Neuronal stem cell (in vitro differentiated cells): Measurements from ENCODE around the gene SCN8A.
A peak's percentile ranks its signal among the peaks of the same experiment; 100 is the strongest.

Experiments
- DNase-seq: peaks from one replicate; pipeline ENCODE4 v3.0.0-alpha.2; 2013; ENCODE audit warnings: low spot score
- H2AFZ ChIP-seq: one replicate; pipeline ENCODE4 v1.6.1; 2013; ENCODE audit warnings: mild to moderate bottlenecking, low read length, inconsistent platforms
- H2AK5ac ChIP-seq: 2 replicates; pipeline ENCODE4 v1.6.1; 2013; ENCODE audit warnings: low read depth, mild to moderate bottlenecking, inconsistent platforms, low read length, moderate library complexity, mixed read lengths
- H2BK120ac ChIP-seq: 2 replicates; pipeline ENCODE4 v1.6.1; 2013; ENCODE audit warnings: low read depth, mild to moderate bottlenecking, inconsistent platforms, low read length, moderate library complexity, mixed read lengths
- H2BK12ac ChIP-seq: one replicate; pipeline ENCODE4 v1.6.1; 2013; ENCODE audit warnings: low read length, inconsistent platforms
- H2BK15ac ChIP-seq: 2 replicates; pipeline ENCODE4 v1.6.1; 2013; ENCODE audit warnings: mild to moderate bottlenecking, low read length, inconsistent platforms, mixed read lengths
- H2BK5ac ChIP-seq: one replicate; pipeline ENCODE4 v1.6.1; 2013; ENCODE audit warnings: inconsistent platforms, mild to moderate bottlenecking, low read length, moderate library complexity
- H3K14ac ChIP-seq: one replicate; pipeline ENCODE4 v1.6.1; 2013; ENCODE audit warnings: low read length, inconsistent platforms
- H3K18ac ChIP-seq: 2 replicates; pipeline ENCODE4 v1.6.1; 2013; ENCODE audit warnings: low read length, inconsistent platforms
- H3K23ac ChIP-seq: 2 replicates; pipeline ENCODE4 v1.6.1; 2013; ENCODE audit warnings: low read depth, mild to moderate bottlenecking, mixed read lengths, low read length, inconsistent platforms; ENCODE audit not compliant: poor library complexity
- H3K27ac ChIP-seq: replicated peaks from 3 replicates; pipeline ENCODE4 v1.5.1; 2013; ENCODE audit warnings: low read length, inconsistent platforms
- H3K27me3 ChIP-seq, 3 experiments: 2 replicates each; pipeline ENCODE4 v1.6.1; 2013; ENCODE audit warnings: low read length in 3 of 3, mild to moderate bottlenecking in 2 of 3, inconsistent platforms in 1 of 3, low read depth in 1 of 3, mixed read lengths in 1 of 3, moderate library complexity in 1 of 3; ENCODE audit not compliant: control insufficient read depth in 3 of 3, insufficient read depth in 3 of 3
- H3K36me3 ChIP-seq, 2 donors: replicated peaks in 1 of 2; 2 replicates each; pipeline ENCODE4 v1.6.1; 2013; ENCODE audit warnings: low read length in 2 of 2; ENCODE audit not compliant: control insufficient read depth in 2 of 2, insufficient read depth in 2 of 2
- H3K4ac ChIP-seq: 2 replicates; pipeline ENCODE4 v1.6.1; 2013; ENCODE audit warnings: inconsistent platforms, mild to moderate bottlenecking, low read length, moderate library complexity
- H3K4me1 ChIP-seq, 2 donors: 1 replicate in 1 of 2; 2 replicates in 1 of 2; pipeline ENCODE4 v1.6.1; 2013; ENCODE audit warnings: low read length in 2 of 2, low read depth in 1 of 2; ENCODE audit not compliant: control insufficient read depth in 2 of 2, insufficient read depth in 1 of 2
- H3K4me2 ChIP-seq: one replicate; pipeline ENCODE4 v1.6.1; 2013; ENCODE audit warnings: mild to moderate bottlenecking, low read length, inconsistent platforms; ENCODE audit not compliant: insufficient read depth, poor library complexity, severe bottlenecking
- H3K4me3 ChIP-seq, 2 donors: 2 replicates each; pipeline ENCODE4 v1.5.1; 2013; ENCODE audit warnings: low read length in 2 of 2, mild to moderate bottlenecking in 2 of 2, inconsistent platforms in 1 of 2, moderate library complexity in 1 of 2
- H3K79me1 ChIP-seq: one replicate; pipeline ENCODE4 v1.6.1; 2013; ENCODE audit warnings: low read depth, mild to moderate bottlenecking, inconsistent platforms, low read length, moderate library complexity
- H3K9ac ChIP-seq: one replicate; pipeline ENCODE4 v1.6.1; 2013; ENCODE audit warnings: mild to moderate bottlenecking, low read depth, low read length, inconsistent platforms; ENCODE audit not compliant: poor library complexity
- H3K9me3 ChIP-seq, 2 donors: replicated peaks in 1 of 2; 2 replicates each; pipeline versions ENCODE3 to v1.6.1; 2013; ENCODE audit warnings: low read length in 2 of 2, mild to moderate bottlenecking in 2 of 2, inconsistent platforms in 1 of 2, low read depth in 1 of 2, mixed read lengths in 1 of 2, moderate library complexity in 1 of 2; ENCODE audit not compliant: control insufficient read depth in 2 of 2, insufficient read depth in 1 of 2
- H4K8ac ChIP-seq: one replicate; pipeline ENCODE4 v1.6.1; 2013; ENCODE audit warnings: low read depth, mild to moderate bottlenecking, inconsistent platforms, low read length, moderate library complexity
- H4K91ac ChIP-seq: one replicate; pipeline ENCODE4 v1.6.1; 2013; ENCODE audit warnings: low read length, low read depth, mild to moderate bottlenecking, inconsistent platforms; ENCODE audit not compliant: poor library complexity
- WGBS, 2 donors: extraction: QIAGEN DNeasy Blood & Tissue Kit; methylation state at CpG; one replicate each; pipeline ENCODE4 v1.1.7; 2013; ENCODE audit warnings: missing lambda C conversion rate in 2 of 2, mixed read lengths in 1 of 2; ENCODE audit not compliant: insufficient read length in 2 of 2, insufficient replicate concordance in 1 of 2; ENCODE audit errors: extremely low coverage in 2 of 2; 5-methylcytosine and 5-hydroxymethylcytosine counted together

The SCN8A gene

GRCh38 chr12:51812871-51813270, 221.8 kb downstream of the SCN8A start:
- Histone ChIP-seq H3K9me3 (no peaks in the 10 kb centered on the region), H3K4me2 (no peak overlapping the region), H2AFZ (no peak overlapping the region), H3K4me3 (no peak overlapping the region), H2AK5ac (peak overlapping the region; percentile 66), H2BK12ac (no peak overlapping the region), H3K4ac (no peak overlapping the region), H4K91ac (no peak overlapping the region), H2BK120ac (no peak overlapping the region), H3K27ac (no peak overlapping the region), H3K14ac (no peak overlapping the region), H2BK5ac (no peak overlapping the region), H4K8ac (no peak overlapping the region), H3K9ac (no peak overlapping the region), H3K4me1 (no peaks in the 10 kb centered on the region), H3K27me3 (peaks cover 0 to 16% (median 3%) of the 10 kb centered on the region in 3 experiments), H3K36me3 (peaks cover 1 to 13% of the 10 kb centered on the region in 2 donors), H3K18ac (peak overlapping the region; percentile 7), H3K79me1 (no peaks in the 10 kb centered on the region), H3K23ac (peak overlapping the region; percentile 34), H2BK15ac (no peak overlapping the region)
- no peak for DNase-seq
- no CpG with 5 or more reads among the region's 13 CpGs for WGBS, 2 donors

GRCh38 chr12:51813931-51814310, 222.9 kb downstream of the SCN8A start:
- Histone ChIP-seq H3K27me3 (peaks cover 0 to 16% (median 3%) of the 10 kb centered on the region in 3 experiments), H3K9ac (peak overlapping the region; percentile 73), H3K9me3 (no peaks in the 10 kb centered on the region), H2BK12ac (peak overlapping the region; percentile 52), H2AFZ (no peak overlapping the region), H2AK5ac (peak overlapping the region; percentile 77), H3K27ac (no peak overlapping the region), H3K4me3 (peak overlapping the region in 1 of 2 donors; percentile 78), H3K14ac (no peak overlapping the region), H3K23ac (peak overlapping the region; percentile 34), H3K36me3 (peaks cover 0 to 5% of the 10 kb centered on the region in 2 donors), H3K18ac (peak overlapping the region; percentile 89), H2BK5ac (no peak overlapping the region), H3K4ac (no peak overlapping the region), H2BK120ac (no peak overlapping the region), H3K4me2 (peak overlapping the region; percentile 87), H3K79me1 (peaks cover 3% of the 10 kb centered on the region), H3K4me1 (no peaks in the 10 kb centered on the region), H2BK15ac (no peak overlapping the region), H4K8ac (no peak overlapping the region), H4K91ac (no peak overlapping the region)
- WGBS, 2 donors: no CpG with 5 or more reads among the region's 34 CpGs
- DNase-seq: no peak

GRCh38 chr12:51814311-51815088, 223.5 kb downstream of the SCN8A start:
- DNase-seq: peak; percentile 70

GRCh38 chr12:51815571-51815970, 224.5 kb downstream of the SCN8A start:
- Histone ChIP-seq H4K91ac (no peak overlapping the region), H3K4me1 (peaks cover 0 to 7% of the 10 kb centered on the region in 2 donors), H2BK12ac (no peak overlapping the region), H4K8ac (no peak overlapping the region), H2AK5ac (no peak overlapping the region), H3K27ac (no peak overlapping the region), H2AFZ (no peak overlapping the region), H3K79me1 (peaks cover 5% of the 10 kb centered on the region), H2BK15ac (no peak overlapping the region), H2BK120ac (no peak overlapping the region), H3K4ac (no peak overlapping the region), H3K36me3 (peaks cover 0 to 12% of the 10 kb centered on the region in 2 donors), H3K4me2 (no peak overlapping the region), H3K18ac (no peak overlapping the region), H3K9me3 (no peaks in the 10 kb centered on the region), H3K27me3 (peaks cover 0 to 21% (median 3%) of the 10 kb centered on the region in 3 experiments), H3K23ac (no peak overlapping the region), H2BK5ac (no peak overlapping the region), H3K9ac (no peak overlapping the region), H3K14ac (no peak overlapping the region), H3K4me3 (no peak overlapping the region)
- no CpG with 5 or more reads among the region's 6 CpGs for WGBS, 2 donors
- DNase-seq: no peak

More at GRCh38 chr12:51814311-51815088, 223.5 kb downstream of the SCN8A start:
- H3K4ac ChIP-seq: no peak overlapping the region
- peaks cover 0 to 5% of the 10 kb centered on the region in 2 donors for H3K36me3 ChIP-seq
- peak overlapping the region in 1 of 2 donors; percentile 78 for H3K4me3 ChIP-seq
- peak overlapping the region; percentile 91 for H3K18ac ChIP-seq
- H2AK5ac ChIP-seq: peak overlapping the region; percentile 88
- peaks cover 3% of the 10 kb centered on the region for H3K79me1 ChIP-seq
- H2BK5ac ChIP-seq: peak overlapping the region; percentile 30
- H2BK120ac ChIP-seq: no peak overlapping the region
- no CpG with 5 or more reads among the region's 100 CpGs for WGBS, 2 donors
- peak overlapping the region; percentile 87 for H3K4me2 ChIP-seq
- no peaks in the 10 kb centered on the region for H3K9me3 ChIP-seq
- H3K14ac ChIP-seq: no peak overlapping the region
- no peaks in the 10 kb centered on the region for H3K4me1 ChIP-seq
- H2AFZ ChIP-seq: no peak overlapping the region
- H2BK15ac ChIP-seq: no peak overlapping the region
- H4K8ac ChIP-seq: no peak overlapping the region
- no peak overlapping the region for H3K27ac ChIP-seq
- H3K9ac ChIP-seq: peak overlapping the region; percentile 75
- no peak overlapping the region for H4K91ac ChIP-seq
- H2BK12ac ChIP-seq: peak overlapping the region; percentile 52
- H3K27me3 ChIP-seq: peaks cover 0 to 16% (median 3%) of the 10 kb centered on the region in 3 experiments
- peak overlapping the region; percentile 16 for H3K23ac ChIP-seq
